GM19328 (cell line): Measurements from ENCODE around the gene HSPA14.
A peak's percentile ranks its signal among the peaks of the same experiment; 100 is the strongest.
"Not testable (repeated sequence)": the region's sequence is repeated elsewhere in the genome, so short reads cannot be mapped to it uniquely, and the experiment has no call there.

ENCODE experiments used
- ATAC-seq: cut with Tn5 transposase; IDR thresholded peaks from one replicate; pipeline ENCODE4 v1.9.1; 2021; ENCODE audit warnings: mild to moderate bottlenecking, moderate library complexity; ENCODE audit not compliant: unreplicated experiment

HSPA14 gene

DNA sequence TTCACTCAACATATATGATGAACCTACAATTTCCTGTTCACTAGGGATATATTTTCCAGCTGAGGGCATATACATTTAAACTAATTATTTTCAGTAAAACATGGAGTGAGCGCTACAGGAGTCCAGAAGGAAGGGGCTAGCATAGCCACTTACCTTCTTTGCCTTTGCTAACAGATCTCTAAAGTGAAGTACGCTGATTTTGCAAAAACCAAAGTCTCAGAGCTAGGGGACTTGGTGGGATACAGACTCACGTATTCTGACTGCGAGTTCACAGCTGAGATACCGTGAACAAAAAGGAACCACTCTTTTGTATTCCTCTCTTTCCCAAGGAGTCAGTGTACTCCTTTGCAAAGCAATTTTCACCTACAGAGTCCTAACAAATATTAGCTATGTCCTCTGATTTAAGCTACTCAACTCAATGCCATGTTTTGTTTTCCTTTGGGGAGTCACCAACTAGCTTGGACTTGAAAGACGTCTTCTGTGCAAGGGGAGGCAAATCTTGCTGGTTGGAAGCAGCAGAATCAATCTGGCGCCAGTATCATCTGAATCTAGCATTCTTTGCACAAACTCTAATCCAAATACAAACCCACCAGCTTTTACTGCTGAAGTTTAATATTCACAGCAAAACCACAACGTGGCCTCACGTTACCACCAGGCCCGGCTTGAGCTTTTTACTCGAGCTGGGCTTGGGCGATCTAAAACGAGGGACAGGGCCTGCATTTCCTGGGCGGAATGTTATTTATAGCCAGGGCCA lies 926 bp upstream of the HSPA14 start:
- ATAC-seq, result no peak

DNA sequence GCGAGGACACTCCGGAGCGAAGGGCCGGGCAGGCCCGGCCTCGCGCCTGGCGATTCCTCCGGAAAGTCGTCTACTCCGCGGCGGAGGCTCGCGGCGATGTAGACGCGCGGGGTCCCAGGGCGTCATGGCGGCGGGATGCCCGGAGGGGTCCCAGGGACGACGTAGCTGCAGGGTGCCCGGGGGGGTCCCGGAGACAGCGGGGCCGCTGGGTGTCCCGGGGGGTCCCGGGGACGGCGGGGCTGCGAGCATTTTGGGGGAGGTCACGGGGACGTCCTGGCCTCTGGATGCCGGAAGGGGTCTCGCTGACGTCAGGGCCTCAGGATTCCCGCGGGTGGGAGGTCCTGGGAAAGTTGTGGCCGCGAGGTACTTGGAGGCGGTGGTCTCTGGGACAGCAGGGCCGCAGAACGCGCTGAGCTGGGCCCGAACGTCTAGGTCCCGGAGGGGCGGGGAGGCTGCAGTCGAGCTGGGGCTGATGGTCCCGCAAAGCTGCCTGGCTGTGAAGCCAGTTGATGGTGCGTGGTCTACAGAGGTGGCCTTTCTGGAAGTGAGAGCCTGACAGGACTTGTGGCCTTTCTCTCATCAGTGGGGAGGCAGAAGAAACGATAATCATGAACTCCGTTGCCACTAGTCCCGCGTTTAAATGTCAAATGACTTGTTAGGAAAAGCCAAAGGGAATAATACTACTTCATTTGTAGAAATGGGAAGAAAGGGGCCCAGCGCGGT lies 637 bp downstream of the HSPA14 start:
- no peak for ATAC-seq

DNA sequence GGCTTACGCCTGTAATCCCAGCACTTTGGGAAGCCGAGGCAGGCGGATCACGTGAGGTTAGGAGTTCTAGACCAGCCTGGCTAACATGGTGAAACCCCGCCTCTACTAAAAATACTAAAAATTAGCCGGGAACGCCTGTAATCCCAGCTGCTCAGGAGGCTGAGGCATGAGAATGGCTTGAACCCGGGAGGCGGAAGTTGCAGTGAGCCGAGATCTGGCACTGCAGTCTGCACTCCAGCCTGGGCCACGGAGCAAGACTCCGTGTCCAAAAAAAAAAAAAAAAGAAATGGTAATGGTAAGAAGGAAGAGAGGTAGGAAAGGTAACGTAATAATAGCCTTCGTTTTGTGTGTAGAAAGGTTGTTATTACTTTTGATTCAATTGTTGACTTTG lies 1.2 kb downstream of the HSPA14 start:
- ATAC-seq, result no peak

DNA sequence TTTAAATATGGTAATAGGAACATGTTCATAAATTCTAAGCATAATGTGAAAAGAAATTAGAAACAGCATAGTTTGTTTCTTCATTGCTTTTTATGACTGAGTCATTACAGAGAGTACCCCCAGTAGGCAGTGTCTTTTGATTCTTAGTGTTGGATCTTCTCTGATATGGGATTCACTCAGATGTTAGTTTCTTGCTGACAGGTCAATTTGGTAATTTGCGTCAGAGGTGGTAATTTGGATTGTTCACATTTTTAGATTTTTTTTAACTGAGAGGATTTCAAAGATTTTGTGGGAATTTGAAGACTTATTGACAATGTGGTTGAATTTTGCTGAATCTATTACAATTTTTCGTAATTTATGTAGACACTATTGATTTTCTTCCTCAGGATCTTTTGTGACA lies 2.1 kb downstream of the HSPA14 start:
- no peak for ATAC-seq

DNA sequence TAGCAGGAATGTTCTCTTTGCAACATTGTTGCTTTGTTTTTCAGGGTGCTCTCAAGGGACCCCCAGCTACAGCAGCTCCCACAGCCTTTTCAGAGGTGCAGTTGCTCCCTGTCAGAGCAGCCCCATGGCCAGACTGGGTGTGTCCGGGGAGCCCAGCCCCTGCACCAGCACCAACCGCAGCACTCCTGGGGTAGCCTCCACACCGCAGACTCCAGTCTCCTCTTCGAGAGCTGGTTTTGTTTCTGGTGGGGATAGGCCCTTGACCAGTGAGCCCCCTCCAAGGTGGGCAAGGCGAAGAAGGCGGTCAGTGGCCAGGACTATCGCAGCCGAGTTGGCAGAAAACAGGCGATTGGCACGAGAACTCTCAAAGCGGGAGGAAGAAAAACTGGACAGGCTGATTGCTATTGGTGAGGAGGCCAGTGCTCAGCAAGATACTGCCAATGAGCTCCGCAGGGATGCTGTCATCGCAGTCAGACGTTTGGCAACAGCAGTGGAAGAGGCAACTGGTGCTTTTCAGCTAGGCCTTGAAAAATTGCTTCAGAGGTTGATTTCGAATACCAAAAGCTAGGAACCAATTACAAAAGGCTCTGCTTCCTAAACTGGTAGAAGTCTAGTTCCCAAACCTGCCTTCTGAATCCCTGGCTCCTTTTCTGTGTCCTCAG lies 5.4 kb downstream of the HSPA14 start:
- ATAC-seq, result no peak

DNA sequence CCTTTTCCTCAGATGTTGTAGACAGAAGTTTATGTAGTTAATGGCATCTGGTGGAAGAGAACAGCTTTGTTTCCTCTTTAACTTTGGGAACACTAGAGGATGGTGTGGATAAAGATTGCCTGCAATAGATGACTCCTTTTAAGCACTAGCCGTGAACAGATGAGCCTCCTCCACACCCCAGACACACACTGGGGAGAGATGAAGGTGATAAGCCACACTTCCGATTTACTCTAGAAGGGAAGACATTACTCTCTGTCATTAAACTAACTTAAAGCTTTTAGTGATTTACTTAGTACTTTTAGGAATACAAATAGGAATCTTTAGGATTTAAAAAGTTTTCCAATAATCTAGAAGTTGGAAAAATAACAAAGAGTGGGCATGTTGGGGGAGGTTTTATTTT lies 6.8 kb downstream of the HSPA14 start:
- no peak for ATAC-seq

DNA sequence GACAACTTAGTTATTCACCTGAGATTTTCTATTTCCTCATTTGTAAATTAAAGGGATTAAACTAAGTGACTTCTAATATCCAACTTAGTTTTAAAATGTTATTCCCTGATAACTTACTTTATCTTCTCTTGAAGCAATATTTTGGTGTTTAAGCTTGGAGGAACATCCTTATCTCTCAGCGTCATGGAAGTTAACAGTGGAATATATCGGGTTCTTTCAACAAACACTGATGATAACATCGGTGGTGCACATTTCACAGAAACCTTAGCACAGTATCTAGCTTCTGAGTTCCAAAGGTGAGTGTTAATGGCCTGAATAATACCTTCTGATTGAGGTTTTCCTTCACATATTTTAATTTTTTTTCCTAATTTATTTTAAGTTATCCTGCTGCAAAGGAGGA lies 14.1 kb downstream of the HSPA14 start:
- ATAC-seq, result no peak

DNA sequence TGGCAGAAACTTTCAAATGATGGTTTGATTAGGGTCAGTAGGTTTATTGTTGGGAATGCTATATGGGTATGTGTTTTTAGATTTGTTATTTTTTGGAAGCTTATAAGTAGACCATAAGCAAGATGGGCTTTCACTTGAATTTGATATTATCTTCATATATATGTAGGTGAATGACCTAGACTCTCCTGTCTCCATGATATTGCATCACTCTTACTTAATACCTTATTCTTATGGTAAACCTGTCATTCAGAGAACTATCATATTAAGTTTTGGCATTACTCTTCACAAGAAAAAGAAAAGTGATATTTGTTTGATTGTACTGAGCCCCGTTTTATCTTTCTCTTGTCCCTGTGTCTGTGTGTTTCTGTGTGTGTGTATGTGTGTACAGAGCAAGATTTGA lies 17.3 kb downstream of the HSPA14 start:
- ATAC-seq, result no peak

DNA sequence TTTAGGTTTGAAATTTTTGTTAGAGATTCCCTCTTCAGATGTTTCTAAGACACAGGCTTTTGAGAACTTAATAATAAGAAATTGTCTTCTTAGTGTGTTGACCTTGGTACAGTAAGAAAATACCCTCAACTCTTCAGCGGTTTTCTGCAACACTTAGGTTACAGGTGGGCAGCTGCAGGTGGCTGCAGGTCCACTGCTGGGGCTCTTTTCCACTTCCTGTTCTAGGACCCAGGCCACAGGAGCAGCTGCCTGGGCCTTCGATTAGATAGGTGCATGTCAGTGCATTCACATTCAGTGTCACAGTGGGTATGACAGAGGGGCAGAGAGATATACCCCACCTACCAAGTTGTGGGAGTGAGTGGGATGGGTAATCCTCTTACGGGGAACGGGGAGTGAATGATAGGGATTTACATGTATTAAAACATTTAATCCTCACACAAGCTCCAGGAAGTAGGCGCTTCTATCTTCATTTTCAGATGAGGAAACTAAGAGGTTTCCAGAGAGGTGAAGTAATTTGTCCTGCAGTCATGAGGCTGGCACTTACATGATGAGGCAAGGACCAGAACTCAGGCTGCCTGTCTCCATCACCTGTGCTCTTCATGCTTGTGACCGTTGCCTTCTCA lies 20.3 kb downstream of the HSPA14 start:
- ATAC-seq, result no peak

DNA sequence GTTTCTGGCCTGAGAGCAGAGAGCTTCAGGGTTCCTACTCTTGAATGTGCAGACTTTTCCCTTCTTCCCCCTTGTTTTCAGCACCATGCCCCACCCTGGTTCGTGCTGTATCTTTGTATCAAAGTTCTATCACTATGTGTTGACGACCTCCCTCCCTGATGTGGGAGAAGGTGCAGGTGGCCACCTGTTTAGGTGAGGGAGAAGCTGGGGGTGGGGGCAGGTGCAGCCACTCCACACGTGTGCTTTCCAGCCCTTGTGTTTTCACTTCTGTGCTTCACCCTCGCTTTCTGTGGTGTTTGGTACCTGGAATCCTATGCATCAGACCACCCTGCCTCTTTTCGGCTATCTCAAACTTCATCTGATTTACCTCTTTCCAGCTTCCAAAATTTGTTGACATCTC lies 20.9 kb downstream of the HSPA14 start:
- no peak for ATAC-seq

DNA sequence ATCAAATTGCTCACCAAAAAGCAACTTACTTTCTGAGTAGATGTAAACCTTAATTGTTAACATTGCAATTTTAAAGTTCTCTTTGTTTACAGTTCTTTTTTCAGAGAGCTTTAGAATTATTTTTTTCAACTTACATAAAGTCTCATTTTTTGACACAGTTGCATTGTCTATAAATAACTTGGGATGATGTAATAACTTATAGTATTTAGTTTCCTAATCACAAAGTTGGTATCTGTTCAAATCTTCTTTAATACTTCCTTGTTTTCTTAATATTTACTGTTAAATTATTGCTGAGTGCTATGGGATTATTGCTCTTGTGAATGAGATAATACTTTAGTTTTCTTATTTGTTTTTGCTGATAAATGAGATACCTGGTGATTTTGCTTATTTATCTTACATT lies 21.7 kb downstream of the HSPA14 start:
- no peak for ATAC-seq

DNA sequence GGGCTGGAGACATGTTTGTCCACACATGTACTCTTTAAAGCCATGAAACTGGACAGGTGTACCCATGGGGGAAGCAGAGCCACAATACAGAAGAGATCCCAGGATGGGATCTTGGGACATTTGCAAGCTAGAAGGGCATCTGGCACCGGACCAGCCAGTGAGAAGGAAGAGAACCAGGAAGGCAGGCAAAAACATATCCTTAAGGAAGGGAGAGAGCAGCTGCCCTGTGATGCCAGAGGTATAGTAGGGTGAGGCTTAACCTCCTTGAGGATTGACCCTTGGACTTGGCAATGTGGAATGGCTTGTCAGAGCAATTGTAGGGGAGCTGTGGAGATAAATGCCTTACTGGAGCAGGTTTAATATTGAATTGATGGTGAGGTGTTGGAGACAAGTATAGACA lies 22.7 kb downstream of the HSPA14 start:
- no peak for ATAC-seq

DNA sequence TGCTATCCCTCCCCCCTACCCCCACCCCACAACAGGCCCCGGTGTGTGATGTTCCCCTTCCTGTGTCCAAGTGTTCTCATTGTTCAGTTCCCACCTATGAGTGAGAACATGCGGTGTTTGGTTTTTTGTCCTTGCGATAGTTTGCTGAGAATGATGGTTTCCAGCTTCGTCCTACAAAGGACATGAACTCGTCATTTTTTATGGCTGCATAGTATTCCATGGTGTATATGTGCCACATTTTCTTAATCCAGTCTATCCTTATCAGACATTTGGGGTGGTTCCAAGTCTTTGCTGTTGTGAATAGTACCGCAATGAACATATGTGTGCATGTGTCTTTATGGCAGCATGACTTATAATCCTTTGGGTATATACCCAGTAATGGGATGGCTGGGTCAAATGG lies 26.4 kb downstream of the HSPA14 start:
- ATAC-seq, result not testable (repeated sequence)

DNA sequence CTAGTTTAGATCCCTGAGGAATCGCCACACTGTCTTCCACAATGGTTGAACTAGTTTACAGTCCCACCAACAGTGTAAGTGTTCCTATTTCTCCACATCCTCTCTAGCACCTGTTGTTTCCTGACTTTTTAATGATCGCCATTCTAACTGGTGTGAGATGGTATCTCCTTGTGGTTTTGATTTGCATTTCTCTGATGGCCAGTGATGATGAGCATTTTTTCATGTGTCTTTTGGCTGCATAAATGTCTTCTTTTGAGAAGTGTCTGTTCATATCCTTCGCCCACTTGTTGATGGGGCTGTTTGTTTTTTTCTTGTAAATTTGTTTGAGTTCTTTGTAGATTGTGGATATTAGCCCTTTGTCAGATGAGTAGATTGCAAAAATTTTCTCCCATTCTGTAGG lies 26.8 kb downstream of the HSPA14 start:
- ATAC-seq, result not testable (repeated sequence)

DNA sequence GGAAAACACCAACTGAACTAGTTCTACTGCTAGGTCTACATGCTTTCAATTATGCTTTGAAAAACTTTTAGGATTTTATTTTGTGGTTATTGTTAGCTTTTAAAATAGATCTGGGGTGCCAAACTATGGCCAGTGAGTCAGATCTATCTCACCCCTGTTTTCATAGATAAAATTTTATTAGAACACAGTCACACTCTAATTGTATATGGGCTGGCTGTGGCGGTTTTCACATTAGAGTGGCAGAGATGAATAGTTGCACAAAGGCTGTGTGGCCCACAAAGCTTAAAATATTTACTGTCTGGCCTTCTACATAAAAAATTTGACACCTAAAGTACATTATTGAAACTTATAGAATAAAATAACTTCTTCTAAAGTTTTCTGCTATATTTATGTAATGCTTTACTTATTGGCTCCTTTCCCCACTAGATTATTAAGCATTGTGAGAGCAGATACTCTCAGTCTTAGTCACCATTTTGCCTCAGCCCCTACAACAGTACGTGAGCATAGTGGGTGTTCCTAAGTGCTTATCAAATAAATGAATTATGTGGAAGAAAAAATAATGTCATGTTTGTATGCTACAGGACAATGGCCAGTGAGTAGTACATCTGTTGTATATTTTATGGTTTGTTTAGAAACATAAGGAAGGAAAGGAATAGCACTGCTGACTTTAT lies 35.1 kb downstream of the HSPA14 start:
- no peak for ATAC-seq

DNA sequence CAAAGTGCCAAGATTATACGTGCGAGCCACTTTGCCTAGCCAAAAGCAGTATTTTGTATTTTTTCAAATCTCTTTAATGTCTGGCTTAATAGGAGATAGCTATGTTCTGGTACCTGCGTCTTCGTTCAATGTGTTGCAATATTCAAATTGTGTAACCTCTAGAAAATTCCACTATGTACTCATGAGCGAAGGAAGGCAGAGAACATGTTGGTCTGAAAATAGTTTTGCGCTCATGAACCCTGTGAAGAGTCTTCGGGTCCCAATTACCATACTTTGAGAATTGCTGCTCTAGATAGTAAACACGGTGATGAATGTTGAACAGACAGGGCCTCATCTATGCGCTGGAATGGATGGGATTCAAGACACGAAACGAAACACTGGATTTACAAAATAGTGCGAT lies 37.8 kb downstream of the HSPA14 start:
- no peak for ATAC-seq

DNA sequence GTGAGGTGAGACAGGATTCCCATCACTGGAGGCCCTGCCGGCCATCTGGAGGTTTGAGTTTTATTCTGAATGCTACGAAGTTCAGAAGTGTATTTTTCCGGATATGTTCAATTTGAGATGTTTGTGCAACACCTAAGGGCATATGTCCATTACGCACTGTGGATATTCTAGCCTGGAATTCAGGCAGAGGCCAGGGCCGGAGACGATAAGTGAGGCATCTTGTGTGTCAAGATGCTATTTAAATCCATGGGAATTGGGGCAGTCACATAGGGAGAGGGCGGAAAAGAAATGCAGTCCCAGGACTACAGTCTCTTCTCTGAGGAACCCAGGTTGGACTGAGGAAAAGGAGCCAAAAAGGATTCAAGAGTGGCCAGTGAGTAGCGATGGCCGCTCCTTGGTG lies 38.7 kb downstream of the HSPA14 start:
- ATAC-seq, result no peak

DNA sequence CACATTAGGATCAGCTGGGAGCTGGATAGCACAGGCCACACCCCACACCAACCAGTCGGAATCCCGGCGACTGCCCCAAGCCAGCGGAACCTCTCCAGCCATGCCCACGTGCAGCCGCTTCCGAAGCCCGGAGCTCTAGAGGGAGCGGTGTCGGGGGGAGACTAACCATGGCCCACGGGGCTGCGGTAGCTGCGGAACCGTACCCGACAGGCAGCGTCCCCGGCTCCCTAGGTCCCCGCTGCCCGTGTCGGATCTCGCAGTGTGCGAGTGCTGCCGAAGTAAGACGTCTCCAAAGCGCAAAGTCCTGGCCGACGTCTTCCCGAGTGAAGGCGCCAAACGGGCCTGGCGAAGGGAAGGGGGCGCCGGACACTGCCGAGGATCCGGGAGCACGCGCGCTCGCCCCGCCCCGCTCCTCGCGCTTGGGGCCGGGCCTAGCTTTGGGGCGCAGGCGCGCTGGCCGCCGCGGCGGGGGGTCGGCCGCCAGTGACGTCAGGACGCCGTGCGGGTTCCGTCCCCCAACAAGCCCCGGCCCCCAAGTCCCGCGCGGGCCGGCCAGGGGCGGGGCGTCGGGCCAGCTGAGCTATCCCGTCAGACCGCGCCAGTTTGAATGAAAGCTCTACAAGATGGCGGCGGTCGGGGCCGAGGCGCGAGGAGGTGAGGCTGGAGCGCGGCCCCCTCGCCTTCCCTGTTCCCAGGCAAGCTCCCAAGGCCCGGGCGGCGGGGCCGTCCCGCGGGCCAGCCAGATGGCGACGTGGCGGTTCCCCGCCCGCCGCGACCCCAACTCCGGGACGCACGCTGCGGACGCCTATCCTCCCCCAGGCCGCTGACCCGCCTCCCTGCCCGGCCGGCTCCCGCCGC lies 40.4 kb downstream of the HSPA14 start, which contains the start of gene SUV39H2:
Gene SUV39H2 (plus strand): TSS at position 601 of the 858 bp plus-strand sequence. CDS start 23 bp downstream, at position 624.
- ATAC-seq, result peak; percentile 91

DNA sequence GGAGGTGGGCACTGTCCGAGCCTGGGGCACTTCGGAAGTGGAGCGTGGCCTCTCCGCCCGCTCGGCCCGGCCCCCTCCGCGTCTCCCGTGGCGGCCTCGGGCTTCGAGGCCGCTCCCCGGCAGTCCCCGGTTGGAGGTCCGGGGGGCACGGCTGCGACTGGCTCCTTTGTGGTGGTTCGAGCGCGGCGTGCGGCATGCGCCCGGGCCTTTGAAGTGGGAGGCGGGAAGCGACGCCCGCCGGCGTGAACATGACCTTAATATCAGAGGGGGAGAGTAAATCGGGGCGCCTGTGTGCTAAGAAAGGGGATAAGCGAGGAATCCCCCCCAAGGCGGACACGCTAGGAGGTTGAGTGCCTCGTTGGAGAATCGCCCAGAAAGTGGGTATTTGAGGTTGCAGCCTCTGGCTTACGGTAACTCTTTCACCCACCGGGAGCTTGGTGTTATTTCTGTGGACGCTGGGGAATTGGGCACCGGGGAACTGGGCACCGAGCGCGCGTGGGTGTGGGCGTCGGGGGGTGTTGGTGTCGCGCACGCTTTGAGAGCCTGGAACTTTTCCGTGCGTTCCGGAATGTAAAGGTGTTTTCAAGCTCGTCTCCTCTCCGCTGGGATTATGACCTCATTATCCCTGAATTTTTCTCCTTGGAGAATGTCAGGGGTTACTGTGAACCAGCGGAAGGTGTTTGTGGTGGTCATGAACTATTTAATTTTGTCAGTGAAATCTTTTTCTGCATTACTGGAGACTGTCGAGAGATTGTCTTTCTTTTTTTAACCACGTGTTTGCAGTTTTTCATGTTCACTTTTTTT lies 41.2 kb downstream of the HSPA14 start:
- ATAC-seq, result peak; percentile 28
